ENCODE measurements around the gene PTPRR.

The PTPRR gene

DNA sequence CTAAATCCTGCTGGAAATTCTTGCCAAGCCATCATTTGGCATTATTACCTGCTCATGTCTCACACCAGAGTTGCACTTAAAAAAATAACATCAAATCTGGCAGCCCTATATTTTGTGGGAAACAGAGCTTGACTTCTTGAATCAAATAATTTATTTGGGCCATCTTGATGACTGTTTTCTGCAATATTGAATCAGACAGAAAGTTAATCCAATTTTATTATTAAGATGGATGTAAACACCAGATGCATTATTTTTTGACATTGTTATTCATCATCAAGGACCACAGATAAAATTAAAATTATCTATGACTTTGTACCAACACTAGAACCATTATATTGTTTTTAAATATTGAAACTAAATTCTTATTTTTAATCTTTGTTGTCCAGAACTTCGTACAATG, 132.9 kb downstream of the PTPRR start:
- no peak for DNase-seq

- DNase-seq = no peak
Measured at GRCh38 chr12:70785896-70786295, 134.6 kb downstream of the PTPRR start.

DNA sequence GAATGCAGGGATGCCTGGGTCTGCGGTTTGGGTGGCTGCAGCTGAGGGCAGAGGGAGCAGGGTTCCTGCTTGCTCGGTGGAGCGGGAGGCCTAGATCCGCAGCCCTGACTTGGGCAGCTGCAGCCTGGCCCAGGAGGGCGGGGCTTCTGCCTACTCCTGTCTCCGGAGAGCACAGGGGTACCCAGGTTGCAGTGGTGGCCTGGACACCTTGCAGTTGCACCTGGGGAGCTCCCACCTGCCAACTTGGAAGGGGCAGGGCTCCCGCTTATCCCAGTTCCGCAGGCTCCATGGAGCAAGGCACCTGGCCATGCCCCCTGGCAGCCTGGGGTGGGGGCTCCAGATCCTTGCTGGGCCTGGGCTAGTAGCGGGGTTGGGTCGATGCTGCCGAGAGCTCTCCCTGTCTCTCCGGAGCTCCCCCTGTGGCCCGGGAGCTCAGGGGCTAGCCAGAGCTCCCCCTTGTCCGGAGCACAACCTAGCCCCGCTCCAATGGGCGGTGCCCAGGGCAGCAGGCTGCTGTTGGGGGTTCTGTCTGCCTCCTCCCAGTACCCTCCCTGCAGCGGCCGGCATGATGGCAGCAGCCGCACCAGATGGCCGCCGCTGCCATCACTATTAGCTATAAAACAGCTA, 136.4 kb downstream of the PTPRR start:
- no peak for DNase-seq

- no peak for DNase-seq
Measured at GRCh38 chr12:70783455-70783854, 137.1 kb downstream of the PTPRR start.

- no peak for DNase-seq
Measured at GRCh38 chr12:70779250-70779649, 141.3 kb downstream of the PTPRR start.

DNA sequence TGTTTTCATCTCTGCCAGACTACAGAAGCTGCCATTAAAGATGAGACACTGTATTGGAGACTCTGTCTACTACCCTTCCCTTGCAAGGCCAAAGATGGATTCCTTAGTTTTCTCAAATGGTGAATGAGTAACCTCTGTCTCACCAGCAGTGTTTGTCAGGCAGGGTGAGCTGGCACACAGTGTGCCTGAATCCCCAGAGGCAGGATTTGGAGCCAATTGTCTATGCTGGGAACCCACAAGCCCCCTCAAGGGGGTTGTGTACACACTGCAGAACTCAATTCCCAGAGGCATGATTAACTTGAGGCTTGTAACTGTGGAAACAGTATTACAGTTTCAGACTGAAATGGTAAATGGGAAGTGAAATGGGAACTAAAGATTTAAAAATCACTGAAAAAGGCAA, 146.5 kb downstream of the PTPRR start:
- no peak for DNase-seq

- DNase-seq = no peak
Measured at GRCh38 chr12:70772836-70773235, 147.7 kb downstream of the PTPRR start.

DNA sequence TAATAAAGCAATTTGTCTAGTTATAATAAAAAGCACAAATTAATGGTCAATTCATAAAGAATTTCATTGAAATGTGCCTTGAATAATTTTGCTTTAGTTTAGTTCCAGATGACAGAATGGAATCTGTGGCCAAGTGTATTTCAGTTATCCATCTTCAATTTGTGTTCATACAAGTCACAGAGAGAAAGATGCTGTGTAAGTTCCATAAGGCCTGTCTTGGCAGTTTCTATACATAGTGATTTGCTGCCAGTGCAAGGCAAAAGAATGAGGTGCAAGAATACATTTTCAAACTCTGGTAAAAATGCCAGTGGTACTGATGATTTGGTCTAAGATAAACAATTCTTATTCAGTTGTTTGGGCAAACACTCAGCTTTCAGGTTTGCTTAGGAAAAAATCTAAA, 149.0 kb downstream of the PTPRR start:
- DNase-seq = no peak

DNA sequence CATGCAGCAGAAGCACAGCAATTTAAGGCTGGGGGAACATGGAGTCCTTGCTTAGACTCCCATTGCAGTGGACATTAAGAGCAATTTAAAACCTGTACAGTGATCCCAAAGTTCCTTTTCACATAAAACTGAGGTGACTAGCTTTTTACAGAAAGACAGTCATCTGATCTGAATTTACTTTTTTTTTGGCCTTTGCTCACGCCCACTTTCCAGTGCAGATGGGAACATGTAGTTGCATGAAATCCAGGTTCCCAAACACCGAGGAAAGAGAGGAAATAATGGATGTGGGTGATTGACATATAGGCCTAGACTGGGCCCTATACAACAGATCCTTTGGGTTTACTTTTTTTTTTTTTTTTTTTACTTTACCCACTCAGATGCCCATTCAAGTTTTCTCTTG, 156.9 kb downstream of the PTPRR start:
- no peak for DNase-seq

GRCh38 chr12:70762000-70762399, 158.5 kb downstream of the PTPRR start:
- no peak for DNase-seq

GRCh38 chr12:70759161-70759918, 161.2 kb downstream of the PTPRR start:
- no peak for DNase-seq

GRCh38 chr12:70758494-70758845, 162.1 kb downstream of the PTPRR start:
- no peak for DNase-seq

DNA sequence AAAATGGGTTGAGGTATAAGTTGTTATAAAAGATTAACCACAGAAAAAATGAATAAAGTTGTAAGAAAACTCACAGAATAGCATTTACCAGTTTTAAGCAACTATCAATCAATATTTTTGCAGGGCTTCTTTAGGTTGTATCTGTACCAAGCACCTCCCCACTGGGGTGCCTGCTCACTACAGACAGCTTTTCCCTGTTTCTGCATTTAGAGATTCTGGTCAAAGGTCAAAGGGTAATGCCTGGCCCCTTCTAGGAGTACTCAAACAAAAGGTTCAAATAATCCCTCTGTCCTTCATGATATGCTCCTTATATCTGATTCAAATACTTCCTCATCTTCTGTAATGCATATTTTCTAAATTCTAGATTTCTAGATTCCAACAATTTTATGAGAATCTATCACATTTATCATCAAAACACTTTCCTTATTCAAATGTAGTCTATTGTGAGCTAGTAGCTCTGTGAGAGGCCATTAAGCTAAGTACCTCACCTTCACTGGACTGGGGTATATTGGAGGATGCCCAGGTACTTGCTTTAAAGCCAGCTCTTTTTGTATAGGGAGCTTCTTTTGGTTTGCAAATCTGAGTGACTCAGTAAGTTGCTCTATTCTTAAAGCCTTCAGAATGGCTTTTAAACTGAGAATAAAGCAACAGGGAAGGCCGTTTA, 162.6 kb downstream of the PTPRR start:
- DNase-seq = no peak

- DNase-seq = no peak
Measured at GRCh38 chr12:70756791-70757190, 163.7 kb downstream of the PTPRR start.

GRCh38 chr12:70756118-70756517, 164.4 kb downstream of the PTPRR start:
- DNase-seq = no peak

GRCh38 chr12:70754330-70754741, 166.2 kb downstream of the PTPRR start:
- DNase-seq = no peak

DNA sequence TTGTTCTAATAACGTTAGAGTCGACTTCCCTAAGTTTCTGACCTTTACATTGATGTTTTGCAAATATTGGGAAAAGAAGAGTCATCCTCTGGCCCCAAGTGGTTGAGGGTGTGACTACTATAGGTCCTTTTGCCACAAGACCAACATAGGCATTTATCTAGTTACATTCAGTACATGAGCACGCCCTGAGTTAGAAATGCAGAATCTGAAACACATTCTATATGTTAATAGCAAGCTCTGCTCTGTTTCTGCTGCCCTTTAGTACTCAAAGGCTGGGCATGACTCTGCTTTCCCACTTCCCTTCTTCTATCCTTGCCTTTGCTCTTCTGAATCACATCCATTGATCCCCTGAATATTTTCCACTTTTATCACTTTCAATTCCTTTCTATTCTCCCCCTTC, 168.2 kb downstream of the PTPRR start:
- DNase-seq = no peak

GRCh38 chr12:70749931-70750330, 170.6 kb downstream of the PTPRR start:
- no peak for DNase-seq

DNA sequence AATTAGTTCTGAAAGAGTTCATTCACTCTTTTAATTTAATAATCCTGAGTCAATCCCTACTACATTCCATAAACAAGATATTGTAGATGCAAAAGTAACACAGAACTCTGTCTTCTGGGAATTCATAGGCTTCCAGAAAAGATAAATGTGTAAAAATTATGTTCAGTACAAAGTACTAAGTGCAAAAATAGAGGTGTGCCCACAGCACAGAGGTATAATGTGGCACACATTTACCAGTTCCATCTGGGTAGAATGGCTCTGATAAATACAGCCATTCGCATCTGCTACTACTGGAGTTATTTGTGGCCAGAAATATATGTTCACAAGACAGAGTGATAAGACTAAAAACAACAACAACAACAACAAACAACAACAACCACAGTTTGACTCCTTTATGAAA, 171.7 kb downstream of the PTPRR start:
- no peak for DNase-seq

DNA sequence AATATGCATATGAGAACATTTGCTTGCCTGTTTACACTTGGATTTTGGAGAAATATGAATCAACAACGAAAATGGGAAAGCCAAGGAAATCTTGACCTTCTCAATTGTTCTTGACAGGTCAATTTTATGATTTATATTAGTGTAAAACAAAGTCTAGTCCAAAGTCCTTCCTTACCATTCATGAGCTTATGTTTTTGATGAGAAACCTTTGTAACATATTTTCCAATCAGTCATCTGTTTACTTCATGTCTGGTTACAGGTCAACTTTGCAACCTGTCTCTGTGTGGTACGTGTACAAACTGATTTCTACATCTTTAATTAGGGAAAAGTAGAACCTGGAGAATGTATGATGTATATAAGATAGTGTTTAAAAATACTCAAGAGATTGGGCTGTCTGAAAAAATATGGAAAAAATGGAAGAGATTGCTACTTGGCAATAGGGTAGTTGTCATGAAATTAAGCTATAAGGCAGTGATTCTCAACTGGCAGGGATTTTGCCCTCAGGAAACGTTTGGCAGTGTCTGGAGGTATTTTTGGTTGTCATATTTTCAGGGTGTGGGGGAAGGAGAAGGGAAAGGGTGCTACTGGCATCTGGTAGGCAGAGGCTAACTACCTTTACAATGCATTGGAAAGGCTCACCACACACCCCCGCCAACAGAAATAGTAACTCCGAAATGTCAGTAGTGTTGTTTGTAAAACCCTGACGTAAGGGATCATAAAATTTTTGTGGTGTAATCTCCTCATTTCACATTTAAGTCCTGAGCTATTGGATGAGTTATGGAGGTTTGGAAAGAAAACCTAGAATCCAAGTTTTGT, 172.9 kb downstream of the PTPRR start:
- no peak for DNase-seq

DNA sequence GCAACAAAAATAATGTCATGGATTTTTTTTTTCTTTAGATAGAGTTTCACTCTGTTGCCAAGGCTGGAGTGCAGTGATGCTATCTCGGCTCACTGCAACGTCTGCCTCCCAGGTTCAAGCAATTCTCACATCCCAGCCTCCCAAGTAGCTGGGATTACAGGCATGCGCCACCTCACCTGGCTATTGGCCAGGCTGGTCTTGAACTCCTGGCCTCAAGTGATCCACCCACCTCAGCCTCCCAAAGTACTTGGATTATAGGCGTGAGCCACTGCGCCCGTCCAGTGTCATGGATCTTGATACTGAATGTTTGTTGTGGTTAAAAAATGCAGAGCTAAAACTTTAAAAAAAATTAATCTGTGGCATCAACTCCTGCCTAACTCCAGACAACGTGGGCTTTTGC, 175.5 kb downstream of the PTPRR start:
- no peak for DNase-seq

DNA sequence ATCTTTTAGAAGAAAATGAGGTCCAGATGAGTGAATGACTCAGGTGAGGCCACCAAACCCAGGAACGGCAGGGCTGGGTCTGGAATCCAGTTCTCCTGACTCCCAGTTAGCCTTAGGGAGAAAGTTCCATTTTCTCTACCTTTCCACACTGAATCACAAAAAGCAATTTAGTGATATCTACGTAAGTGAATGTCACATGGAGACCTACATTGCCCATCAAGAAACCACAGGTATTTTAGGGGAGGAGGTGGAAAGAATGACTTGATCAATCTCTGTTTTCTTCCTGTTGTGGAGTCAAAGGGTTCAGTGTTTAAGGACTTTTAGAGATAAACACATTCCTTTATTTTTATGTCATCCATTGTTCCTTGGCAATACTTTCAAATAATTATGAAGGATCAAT, 176.4 kb downstream of the PTPRR start:
- DNase-seq = no peak

- DNase-seq = no peak
Measured at GRCh38 chr12:70741256-70741655, 179.3 kb downstream of the PTPRR start.

DNA sequence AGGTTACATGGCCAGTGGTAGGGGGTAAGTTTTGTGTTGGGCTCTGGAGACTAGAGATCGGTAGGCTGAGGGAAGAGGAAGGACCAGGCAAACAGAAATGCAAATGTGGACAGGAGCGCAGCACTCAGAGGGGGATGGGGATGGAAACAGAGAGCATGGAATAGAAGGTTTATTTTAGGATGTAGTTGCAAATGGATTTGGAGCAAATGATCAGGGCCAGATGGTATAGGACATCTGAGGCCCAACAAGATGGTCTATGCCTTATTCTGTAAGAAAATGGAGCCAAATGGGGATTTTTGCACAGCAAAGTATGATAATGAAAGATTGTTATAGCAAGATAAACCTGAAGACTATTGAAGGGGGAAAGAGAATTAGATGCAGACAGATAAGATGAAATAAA, 180.8 kb downstream of the PTPRR start:
- DNase-seq = no peak
